SK-MEL-5 (cell line): ENCODE measurements around the gene RPTOR. TPM values are rescaled to one million over a fixed set of nuclear protein-coding genes. Genes with fewer than 3 reads are reported as not detected.
A peak's percentile ranks its signal among the peaks of the same experiment; 100 is the strongest.

Source experiments
- DNase-seq: peaks from one replicate; pipeline ENCODE4 v3.0.0-alpha.2; 2016; ENCODE audit warnings: low read depth, low spot score
- in situ Hi-C: cut with HindIII; loops from 2 replicates; pipeline ENCODE4 v1.10.0; 2016; ENCODE audit warnings: low sequenced_read_pairs, high pct_unique_total_duplicates, low pct_unique_long_range_greater_than_20kb
- total RNA-seq: library from RNA; depleted of rRNA; stranded (reverse); fragments of >200 nt; shearing (Covaris generic); gene quantifications from 2 replicates; pipeline ENCODE4 v1.2.3, GENCODE V29; 2014

RPTOR gene
- total RNA-seq, 1 experiment from 2014 or later = 27.3 TPM

DNA sequence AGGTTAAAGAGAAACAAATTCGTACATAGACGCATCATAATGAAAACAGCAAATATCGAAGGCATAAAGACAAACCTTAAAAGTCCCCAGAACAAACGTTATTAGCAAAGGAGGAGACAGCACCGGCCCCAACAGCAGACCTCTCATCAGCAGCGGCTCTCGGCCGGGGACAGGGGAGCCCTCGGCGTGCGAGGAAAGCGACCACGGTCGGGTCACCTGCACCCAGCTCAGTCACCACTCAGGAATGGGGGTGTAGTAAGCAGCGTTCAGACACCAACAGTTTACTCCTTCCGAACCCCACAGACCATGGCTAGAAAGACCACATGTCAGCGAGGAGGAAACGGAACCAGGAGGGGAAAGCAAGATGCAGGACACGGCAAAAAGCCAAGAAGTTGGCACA, 337.7 kb downstream of the RPTOR start:
- in situ Hi-C loops = no loop called here
- DNase-seq = no peak

DNA sequence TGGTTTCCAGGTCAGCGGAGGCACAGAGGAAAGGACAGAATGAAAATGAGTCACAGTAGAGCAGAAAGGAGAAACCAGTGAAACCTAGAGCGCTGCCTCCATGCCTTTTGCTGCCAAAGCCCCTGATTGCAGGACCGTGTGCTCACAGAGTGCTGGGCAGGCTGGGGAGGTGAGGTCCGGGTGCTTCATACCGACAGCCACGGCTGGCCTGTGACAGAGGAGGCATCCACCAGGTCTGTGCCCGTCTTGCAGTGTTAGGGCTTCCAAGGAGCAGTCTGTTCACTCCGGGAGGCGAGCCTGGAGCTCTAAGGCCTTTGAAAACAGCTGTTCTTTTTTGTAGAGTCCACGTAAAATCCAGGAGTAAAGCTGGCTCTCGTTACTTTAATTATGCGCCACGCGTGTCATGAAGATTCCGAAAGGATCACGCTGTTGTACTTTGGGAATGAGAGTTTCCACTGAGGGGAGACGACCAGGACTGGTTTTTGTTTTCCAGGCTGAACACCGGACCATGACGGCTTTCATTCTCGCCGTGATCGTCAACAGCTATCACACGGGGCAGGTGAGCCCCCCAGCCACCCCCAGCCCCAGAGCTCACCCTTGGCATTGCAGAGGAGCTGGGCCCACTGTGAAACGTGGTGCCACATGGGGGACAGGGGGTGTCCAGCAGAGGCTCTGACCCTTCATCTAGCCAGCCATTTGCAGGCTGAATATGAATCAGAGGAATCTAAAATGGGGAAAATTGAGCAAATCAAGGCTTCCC, 338.5 kb downstream of the RPTOR start:
- in situ Hi-C loops = no loop called here
- DNase-seq = no peak

DNA sequence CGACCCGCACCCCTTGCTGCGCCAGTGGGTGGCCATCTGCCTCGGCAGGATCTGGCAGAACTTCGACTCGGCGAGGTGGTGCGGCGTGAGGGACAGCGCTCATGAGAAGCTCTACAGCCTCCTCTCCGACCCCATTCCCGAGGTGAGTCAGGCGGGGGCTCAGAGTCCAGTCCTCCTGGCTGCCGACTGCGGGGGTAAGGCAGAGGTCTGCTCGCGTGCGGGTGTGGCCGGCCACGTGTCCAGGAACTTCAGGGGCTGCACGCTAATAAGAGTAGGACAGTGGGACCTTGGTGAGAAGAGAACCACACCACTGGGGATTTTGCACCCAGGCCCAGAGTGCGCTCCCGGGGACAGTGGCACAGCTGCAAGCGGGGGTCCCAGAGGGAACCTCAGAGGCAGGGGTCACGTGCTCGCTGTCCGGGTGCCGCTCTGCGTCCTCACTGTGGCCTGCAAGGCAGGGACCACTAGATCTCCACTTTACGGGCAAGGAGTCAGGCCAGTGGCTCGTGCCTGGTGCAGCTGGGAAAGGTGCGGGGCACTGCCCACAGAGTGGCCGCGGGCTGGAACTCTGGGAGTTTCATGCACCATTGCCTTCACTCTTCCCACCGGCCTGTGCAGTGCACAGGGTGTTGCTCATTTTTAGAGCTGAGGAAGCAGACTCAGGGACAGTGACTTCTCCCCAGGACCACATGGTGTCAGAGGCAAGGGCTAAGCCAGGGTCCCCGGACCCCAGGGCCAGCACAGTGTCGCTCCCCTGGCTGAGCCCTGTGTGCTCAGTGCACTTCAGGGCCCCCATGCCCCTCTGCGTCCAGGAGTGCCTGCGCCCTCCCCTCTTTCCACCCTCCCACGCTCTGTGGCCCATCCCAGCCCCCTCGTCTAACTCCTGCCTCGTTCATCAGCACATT, 339.4 kb downstream of the RPTOR start:
- in situ Hi-C loops = no loop called here

DNA sequence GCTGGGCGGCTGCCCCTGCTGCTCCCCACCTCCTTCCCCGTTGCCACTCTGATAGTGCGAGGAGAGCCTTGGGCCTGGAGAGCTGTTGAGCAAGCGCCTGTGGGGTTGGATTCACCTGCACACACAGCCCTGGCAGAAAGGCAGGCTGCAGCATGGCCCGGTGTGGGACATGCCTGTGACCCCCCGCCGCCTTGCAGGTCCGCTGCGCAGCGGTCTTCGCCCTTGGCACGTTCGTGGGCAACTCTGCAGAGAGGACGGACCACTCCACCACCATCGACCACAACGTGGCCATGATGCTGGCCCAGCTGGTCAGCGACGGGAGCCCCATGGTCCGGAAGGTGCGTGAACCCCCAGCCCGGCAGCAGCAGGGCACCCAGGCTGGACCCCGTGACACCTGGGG, 340.2 kb downstream of the RPTOR start:
- no peak for DNase-seq
- in situ Hi-C loops = no loop called here

More for the DNA sequence above, 339.4 kb downstream of the RPTOR start:
- DNase-seq = no peak

DNA sequence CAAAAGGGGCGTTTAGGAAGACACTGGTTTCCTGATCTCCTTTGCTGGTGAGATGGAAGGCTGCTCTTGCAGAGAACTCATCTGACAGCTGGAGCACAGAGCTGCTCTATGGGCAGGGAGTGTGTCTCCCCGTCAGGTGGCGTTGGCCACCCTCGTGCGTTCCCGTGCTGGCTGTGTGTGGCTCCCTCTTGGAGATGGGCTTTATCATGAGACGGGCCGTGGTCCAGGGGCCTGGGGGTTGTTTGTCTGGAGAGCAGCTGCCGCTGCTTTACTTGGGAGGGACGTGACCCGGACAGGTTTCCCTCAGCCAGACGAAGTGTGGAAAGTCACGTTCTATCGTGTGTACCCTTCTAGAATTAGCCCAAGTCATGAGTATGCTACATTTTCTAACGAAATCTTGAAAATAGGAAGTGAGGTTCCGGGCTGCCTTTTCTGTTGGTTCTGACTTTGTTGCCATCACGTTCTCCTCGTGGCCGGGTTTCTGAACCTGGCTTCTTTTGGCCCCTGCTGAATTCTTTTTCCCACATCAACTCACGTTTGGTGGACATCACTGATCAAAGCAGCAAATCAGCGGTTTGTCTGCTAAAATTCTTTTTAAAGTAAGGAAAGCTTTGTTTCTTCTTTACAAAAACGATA, 341.4 kb downstream of the RPTOR start:
- no peak for DNase-seq
- in situ Hi-C loops = no loop called here

DNA sequence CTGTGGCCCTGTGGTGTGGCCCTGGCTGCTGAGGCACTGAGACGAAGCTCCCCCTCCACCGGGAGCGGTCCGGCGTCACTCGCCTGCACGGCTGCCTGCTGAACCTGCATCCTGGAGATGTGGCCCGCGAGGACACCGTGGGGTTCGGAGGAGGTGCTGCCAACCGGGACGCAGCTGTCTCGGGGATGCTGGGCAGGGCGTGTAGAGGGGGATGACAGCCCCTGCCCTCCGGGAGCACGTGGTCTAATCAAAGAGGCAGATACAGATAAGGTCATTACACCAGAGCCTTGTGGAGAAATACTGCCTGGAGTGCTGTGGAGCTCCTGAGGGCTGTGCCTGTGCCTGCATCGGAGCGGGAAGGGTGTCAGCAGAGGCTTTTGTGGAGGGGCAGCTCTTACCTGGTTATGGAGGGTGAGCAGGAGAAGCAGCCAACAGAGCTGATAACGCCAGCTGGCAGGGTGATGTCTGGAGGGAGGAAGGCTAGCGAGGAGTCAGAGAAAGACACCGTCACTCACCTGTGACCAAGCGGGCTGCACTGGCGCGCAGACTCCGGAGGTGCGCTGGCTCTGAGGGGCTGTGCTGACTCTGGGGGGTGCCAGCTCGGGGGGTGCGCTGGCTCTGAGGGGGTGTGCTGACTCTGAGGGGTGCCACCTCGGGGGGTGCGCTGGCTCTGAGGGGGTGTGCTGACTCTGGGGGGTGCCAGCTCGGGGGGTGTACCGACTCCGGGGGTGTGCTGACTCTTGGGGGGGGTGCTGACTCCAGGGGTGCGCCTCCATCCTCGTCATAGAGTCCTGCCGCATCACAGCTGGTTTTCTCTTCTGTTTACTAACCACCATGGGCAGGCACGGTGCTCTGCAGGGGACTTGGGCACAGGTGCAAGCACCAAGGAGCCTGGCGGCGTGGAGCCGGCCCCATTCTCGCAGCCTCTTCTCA, 342.3 kb downstream of the RPTOR start:
- no peak for DNase-seq

DNA sequence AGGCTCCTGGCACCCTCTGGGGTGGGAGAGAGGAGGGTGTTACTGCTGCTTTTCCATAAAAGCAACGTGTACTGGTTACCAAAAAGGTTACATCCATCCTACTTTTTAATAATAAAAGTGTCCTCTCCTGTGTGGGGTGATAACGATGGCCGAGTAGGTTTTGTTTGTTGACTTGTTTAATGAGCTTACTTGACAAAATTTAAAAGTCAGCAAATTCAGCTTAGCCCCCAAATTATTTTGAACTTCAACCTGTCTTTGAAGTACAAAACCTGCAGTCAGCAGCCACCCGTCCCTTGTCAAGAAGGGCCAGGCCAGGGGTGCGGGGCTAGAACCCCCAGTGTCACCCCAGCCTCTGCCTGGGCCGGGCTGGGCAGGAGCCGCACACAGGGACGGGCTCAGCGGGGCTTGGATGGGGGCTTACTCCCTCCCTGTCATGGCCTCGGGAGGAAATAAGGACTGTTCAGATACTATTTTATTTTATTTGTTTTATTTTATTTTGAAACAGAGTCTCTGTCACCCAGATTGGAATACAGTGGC, 343.1 kb downstream of the RPTOR start:
- DNase-seq = no peak
- in situ Hi-C loops = no loop called here

More for the DNA sequence above, 342.3 kb downstream of the RPTOR start:
- in situ Hi-C loops = no loop called here

DNA sequence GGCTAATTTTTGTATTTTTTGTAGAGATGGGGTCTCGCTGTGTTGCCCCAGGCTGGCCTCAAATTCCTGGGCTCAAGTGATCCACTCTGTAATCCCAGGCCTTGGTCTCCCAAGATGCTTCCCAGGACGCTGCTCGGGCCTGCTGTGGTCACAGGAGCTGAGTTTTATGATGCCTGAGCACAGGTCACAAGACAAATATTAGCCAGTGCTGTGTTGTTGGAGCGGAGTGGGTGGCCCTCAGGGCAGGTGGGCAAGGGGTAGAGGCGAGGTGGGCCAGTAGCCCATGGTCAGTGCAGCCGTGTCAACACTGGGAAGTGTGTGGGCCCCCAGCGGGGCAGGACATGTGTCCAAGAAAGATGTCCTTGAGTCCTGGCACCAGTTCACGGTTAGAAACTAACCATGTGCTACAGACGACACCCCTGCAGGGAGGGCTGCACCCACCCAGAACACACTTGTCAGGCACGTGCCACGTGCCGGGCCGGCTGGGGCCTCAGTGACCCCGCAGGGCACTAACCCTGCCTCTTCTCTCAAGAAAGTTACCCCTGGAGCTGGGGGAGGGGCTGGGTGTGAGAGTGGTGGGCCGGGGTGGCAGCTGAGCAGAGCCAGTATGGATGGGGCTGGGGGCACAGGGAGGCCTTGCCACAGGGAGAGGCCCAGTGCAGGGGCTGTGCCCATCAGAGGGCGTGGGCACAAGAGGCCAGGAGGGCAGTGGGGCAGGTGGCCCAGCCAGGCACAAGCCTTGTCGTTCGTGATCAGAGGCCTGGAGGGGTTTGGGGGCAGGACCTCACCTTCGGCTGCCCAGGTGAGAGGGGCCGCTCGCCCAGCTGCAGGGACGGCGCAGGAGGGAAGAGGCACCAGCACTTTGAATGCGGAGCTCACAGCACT, 343.9 kb downstream of the RPTOR start:
- in situ Hi-C loops = no loop called here
- DNase-seq = no peak

DNA sequence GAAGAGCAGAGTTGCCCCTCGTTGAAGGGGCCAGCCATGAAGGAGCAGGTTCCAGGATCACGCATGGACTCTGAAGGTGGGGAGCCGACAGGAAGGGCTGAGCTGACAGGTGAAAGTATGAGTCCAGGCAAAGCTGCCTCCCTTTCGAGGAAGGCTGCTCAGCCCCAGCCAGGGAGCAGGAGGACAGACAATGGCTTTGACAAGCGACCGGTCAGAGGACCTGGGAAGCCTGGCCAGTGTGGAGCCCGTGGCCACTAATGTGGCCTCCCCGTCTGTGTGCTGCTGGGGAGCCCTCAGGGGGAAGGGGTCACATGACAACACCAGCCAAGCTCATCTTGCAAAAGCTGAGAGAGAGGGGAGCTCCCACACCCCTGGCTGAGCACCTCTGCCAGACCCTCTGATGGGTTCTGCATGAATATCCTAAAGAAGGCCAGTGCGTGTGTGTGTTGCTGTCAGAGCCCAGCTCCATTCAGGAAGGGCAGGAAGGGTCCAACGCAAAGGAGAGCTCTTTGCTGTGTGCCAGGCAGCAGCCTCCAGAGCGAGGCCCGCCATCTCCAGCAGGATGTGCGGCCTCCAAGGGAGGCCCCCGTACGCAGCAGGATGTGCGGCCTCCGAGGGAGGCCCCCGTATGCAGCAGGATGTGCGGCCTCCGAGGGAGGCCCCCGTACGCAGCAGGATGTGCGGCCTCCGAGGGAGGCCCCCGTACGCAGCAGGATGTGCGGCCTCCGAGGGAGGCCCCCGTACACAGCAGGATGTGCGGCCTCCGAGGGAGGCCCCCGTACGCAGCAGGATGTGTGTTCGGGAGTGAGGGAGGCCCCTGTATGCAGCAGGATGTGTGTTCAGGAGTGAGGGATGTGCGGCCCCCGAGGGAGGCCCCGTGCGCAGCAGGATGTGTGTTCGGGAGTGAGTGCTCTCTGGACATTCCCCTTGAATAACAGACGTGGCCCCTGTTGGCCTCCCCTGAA, 344.9 kb downstream of the RPTOR start:
- no peak for DNase-seq
- in situ Hi-C loops = no loop called here

DNA sequence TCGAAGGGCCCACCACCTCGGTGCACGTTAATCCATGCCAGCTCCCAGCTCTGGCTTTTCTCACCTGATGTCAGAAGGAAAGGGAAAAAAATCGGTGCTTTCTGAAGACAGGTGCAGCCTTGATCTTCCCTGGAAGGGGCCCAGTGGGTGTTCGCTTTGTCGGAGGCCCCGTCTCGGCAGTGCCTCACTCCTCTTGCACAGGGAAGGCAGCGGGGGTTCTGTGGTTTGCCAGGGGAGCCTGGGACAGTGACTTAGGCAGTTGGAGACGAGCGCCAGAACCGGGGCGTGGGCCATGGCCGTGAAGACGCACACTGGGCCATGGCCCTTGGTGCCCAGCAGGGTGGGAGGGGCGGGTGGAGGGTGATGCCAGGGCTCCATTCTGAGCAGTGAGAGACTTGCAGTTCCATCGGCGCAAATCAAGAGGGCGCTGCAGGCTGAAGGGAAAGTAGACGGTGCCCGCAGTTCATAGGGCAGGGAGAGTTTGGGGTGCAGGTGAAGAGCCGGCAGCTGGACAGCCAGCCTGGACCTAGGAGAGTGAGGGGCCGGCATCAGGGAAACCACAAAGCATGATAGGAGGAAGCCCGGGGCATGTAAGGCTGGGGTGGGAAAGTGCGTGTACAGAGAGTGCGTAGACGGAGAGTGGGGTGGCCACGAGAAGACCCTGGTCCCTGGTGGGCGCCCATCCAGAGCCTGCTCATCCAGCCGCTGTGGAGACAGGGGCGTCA, 345.7 kb downstream of the RPTOR start:
- DNase-seq = no peak
- in situ Hi-C loops = no loop called here

DNA sequence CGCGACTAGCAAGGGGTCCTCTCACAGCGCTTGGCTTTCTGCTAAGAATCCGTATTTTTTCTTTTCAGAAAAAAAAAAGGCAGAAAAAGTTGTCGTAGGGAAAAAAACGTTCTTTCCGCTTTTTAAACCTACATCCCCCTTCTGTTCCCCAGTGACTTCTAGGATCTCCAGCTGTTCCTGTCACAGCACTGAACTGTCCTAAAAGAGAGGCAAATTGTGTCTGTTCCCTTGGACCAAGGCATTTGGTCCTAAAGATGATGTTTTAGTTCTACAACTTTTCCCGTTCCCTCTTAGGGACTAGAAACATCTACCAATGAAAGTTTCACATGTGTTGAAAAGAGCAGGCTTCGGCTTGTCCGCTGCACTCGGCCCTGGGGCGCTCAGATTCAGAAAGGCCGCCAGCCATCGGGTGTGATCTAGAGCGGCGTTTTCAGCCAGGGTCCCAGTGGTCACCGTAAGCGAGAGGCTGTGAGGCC, 346.3 kb downstream of the RPTOR start:
- no peak for DNase-seq
- in situ Hi-C loops = no loop called here

DNA sequence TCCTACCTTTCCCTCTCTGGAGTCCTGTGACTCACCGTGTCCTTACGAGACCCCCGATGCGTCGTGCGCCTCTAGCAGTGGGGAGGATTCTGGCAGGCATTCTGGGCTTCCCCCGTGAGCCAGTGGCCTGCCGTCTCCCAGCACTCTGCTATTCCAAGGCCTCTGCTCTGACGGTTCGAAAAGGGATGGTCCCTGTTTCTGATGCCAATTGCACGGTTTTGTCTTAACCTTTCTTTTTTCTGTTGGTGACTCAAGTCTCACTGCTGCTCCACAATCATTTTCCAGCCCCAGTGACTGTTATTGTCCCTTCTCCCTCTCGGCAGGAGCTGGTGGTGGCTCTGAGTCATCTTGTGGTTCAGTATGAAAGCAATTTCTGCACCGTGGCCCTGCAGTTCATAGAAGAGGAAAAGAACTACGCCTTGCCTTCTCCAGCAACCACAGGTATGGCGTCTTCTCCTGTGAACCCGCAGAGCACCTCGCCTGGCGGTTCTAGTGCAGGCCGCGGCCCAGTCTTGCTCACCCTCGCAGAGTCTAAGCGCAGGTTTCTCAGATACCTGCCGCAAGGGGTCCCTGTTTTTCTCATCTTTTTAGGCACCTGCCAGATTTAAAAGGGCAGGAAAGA, 346.9 kb downstream of the RPTOR start:
- peak; percentile 43 for DNase-seq
- in situ Hi-C loops = no loop called here

DNA sequence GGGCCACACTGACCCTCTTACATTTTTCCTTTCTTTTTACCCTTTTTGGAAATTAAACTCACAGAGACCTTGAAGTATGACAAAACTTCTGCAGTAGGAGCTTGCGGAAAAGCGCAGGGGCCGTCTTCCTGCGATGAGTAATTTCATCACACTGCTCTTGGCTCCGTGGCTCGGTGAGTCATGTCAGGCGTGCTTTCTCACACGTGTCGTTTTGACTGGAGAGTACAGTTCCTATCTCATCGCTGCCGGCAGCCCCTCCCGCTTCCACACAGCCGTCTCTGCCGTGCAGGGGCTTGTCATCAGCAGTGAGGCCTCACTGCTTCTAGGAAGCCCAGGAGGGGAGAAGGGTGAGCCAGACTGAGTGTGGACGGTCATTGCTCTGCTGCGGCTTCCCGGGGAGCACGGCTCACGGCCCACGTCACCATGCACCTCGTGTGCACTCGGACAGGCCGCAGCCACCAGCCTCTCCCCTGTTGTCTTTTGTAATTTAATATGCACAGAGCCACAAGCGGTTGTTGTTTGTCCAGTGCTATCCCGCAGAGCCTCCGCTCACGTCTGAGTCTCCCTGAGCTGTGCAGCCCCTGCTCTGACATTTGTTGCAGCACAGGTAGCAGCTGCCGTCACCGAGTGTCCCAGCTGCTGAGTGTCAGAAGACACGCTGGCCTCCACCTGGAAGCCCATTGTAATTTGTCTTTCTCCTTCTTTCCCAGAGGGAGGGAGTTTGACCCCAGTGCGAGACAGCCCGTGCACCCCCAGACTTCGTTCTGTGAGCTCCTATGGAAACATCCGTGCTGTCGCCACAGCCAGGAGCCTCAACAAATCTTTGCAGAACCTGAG, 347.6 kb downstream of the RPTOR start:
- in situ Hi-C loops = no loop called here

More for the DNA sequence above, 347.6 kb downstream of the RPTOR start:
- DNase-seq = peak; percentile 58
